HG03066 (cell line): ENCODE data around the gene NEURL4.
"Not testable (repeated sequence)": the region's sequence is repeated elsewhere in the genome, so short reads cannot be mapped to it uniquely, and the experiment has no call there.

Experiments used
- ATAC-seq: cut with Tn5 transposase; IDR thresholded peaks from one replicate; pipeline ENCODE4 v1.9.1; 2021; ENCODE audit warnings: low read depth; ENCODE audit not compliant: unreplicated experiment

NEURL4 gene

GRCh38 chr17:7328840-7329373 lies at the start of gene NEURL4:
Gene NEURL4, minus strand, starts transcription at chr17:7329335. Its CDS starts 23 bp downstream, at chr17:7329312.
- ATAC-seq = peak; percentile 11

GRCh38 chr17:7374353-7374752 lies 45.2 kb upstream of the NEURL4 start:
- ATAC-seq = no peak

GRCh38 chr17:7370853-7371252 lies 41.7 kb upstream of the NEURL4 start:
- no peak for ATAC-seq

- ATAC-seq = no peak
These were observed 40.7 kb upstream of the NEURL4 start for GRCh38 chr17:7369825-7370224.

- ATAC-seq = not testable (repeated sequence)
These were observed 39.5 kb upstream of the NEURL4 start for GRCh38 chr17:7368599-7368994.

- no peak for ATAC-seq
These were observed 38.9 kb upstream of the NEURL4 start for GRCh38 chr17:7367918-7368598.

- no peak for ATAC-seq
These were observed 37.9 kb upstream of the NEURL4 start for GRCh38 chr17:7367083-7367482.

GRCh38 chr17:7365963-7366362 lies 36.8 kb upstream of the NEURL4 start:
- not testable (repeated sequence) for ATAC-seq

- no peak for ATAC-seq
These were observed 34.2 kb upstream of the NEURL4 start for GRCh38 chr17:7363311-7363710.

GRCh38 chr17:7361906-7362305 lies 32.8 kb upstream of the NEURL4 start:
- no peak for ATAC-seq

- ATAC-seq = no peak
These were observed 28.2 kb upstream of the NEURL4 start for GRCh38 chr17:7357381-7357780.

GRCh38 chr17:7356756-7357155 lies 27.6 kb upstream of the NEURL4 start:
- ATAC-seq = no peak

- no peak for ATAC-seq
These were observed 27.0 kb upstream of the NEURL4 start for GRCh38 chr17:7356072-7356549.

GRCh38 chr17:7355573-7355972 lies 26.4 kb upstream of the NEURL4 start:
- no peak for ATAC-seq

- ATAC-seq = no peak
These were observed 25.9 kb upstream of the NEURL4 start, which contains the start of gene TMEM95 for GRCh38 chr17:7355053-7355452. Gene TMEM95, plus strand, starts transcription at chr17:7355156. Its CDS starts 49 bp downstream, at chr17:7355205.

GRCh38 chr17:7354262-7354843 lies 25.2 kb upstream of the NEURL4 start:
- no peak for ATAC-seq

- no peak for ATAC-seq
These were observed 23.9 kb upstream of the NEURL4 start for GRCh38 chr17:7352910-7353635.

- ATAC-seq = no peak
These were observed 23.4 kb upstream of the NEURL4 start for GRCh38 chr17:7352503-7352889.

GRCh38 chr17:7351665-7352502 lies 22.7 kb upstream of the NEURL4 start, which contains the start of gene KCTD11:
Gene KCTD11, plus strand, starts transcription at chr17:7352162.
- ATAC-seq = peak; percentile 63
